HG02571 (cell line): ENCODE measurements around the gene VAV2.
"Not testable (repeated sequence)": the region's sequence is repeated elsewhere in the genome, so short reads cannot be mapped to it uniquely, and the experiment has no call there.

ENCODE experiments used
- ATAC-seq: cut with Tn5 transposase; IDR thresholded peaks from one replicate; pipeline ENCODE4 v1.9.1; 2021; ENCODE audit warnings: mild to moderate bottlenecking, moderate library complexity; ENCODE audit not compliant: unreplicated experiment

The VAV2 gene

GRCh38 chr9:133778336-133779013 is 213.6 kb downstream of the VAV2 start:
- ATAC-seq = no peak

DNA sequence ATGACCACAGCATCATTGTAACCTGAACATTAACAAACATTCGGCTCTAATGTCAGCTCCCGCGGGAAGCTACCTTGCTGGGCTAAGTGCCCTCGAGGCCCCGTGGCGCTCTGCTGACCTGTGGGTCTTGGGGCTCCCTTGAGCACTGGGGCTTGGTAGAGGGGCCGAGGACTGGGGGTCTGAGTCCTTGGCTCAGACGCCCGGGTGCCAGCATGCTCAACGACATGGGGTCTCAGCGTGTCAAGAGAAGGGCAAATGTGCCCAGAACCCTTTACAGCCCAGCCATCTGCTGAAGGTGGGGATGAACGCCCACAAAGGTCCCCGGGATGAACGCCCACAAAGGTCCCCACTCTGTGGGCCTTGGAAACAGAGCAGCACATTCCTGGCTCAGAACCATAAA is 214.3 kb downstream of the VAV2 start:
- ATAC-seq = no peak

- no peak for ATAC-seq
Observed at GRCh38 chr9:133777068-133777791, 214.9 kb downstream of the VAV2 start.

GRCh38 chr9:133775951-133776905 is 215.9 kb downstream of the VAV2 start:
- ATAC-seq = no peak

GRCh38 chr9:133775291-133775690 is 216.8 kb downstream of the VAV2 start:
- no peak for ATAC-seq

DNA sequence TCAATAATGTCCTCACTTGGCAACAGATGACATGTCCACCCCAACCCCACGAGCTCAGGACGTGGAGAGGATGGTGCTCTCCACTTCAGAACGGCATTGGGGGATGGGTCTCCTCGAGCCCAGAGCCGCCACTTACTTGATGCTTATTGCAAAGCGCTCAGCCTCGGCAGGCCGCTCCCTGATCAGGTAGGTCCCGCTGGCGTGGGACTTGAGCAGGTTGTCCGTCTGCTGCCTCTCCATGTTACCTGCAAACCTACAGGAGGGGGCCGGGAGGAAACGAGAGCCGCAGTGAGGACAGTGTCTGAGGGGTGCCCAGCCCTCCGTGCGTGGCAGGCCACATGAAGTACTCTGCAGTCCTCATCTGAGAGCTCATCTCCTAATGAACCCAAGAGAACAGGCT is 217.3 kb downstream of the VAV2 start:
- no peak for ATAC-seq

GRCh38 chr9:133773889-133774655 is 218.1 kb downstream of the VAV2 start:
- ATAC-seq = no peak

- ATAC-seq = no peak
Observed at GRCh38 chr9:133772581-133772980, 219.5 kb downstream of the VAV2 start.

GRCh38 chr9:133771486-133772482 is 220.3 kb downstream of the VAV2 start:
- ATAC-seq = no peak

DNA sequence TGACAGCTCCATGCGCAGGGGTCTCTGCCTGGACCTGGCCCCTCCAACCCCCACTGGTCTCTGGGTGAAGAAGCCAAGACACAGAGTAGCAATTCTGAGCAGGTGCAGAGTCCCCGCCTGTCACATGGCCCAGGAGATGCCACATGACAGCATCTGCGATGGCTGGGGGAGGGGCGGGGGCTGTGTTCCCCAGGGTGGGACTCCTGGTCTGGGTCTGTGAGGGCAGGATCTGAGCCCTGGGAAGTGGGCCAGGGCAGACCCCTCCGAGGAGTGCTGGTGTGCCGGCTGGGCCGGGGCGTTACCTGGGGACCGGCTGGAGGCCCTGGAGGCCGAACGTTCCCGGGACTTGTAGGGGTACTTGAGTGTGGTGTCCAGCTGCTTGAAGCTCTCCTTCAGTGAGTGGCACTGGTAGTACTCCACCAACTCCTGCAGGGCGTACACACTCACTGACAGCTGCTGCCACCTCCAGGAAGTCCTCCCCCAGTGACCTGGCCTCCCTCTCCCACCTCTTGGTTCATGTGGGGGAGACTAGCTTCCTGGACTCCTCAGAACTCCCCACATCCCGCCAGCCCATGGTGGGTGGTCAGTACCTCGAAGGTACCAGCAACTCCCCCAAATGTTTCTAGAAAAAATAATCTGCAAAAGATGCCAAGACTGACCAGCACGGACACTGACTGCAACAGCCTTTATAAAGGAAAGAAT is 221.9 kb downstream of the VAV2 start:
- no peak for ATAC-seq

DNA sequence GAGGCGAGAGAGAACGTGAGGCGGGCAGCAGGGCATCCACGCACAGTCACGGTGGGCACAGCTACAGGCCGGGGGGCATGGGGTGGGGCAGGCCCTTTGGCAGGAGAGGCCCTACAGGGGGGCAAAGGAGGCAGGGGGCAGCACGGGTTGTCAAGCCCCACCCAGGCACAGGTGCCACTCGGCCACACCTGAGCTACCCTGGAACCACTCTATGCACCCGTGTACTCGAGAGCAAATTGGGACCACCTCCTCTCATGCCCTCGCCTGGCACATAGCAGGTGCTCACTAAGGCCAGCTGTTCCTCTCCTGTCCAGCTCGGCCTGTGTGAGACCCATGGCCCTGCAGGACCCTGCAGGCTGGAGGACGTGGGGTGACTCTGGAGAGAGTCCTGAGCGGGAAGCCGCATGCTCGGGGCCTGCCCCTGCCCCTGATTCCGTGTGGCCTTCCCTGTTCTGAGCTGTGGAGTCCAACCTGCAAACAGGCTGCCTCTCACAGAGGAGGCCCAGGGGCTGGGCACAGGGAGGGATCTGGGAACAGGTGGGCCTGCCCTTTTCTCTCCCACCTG is 222.5 kb downstream of the VAV2 start:
- no peak for ATAC-seq

GRCh38 chr9:133768859-133769510 is 223.1 kb downstream of the VAV2 start:
- ATAC-seq = no peak

GRCh38 chr9:133768371-133768858 is 223.7 kb downstream of the VAV2 start:
- ATAC-seq = no peak

GRCh38 chr9:133767625-133768024 is 224.5 kb downstream of the VAV2 start:
- no peak for ATAC-seq

- no peak for ATAC-seq
Observed at GRCh38 chr9:133767008-133767407, 225.1 kb downstream of the VAV2 start.

DNA sequence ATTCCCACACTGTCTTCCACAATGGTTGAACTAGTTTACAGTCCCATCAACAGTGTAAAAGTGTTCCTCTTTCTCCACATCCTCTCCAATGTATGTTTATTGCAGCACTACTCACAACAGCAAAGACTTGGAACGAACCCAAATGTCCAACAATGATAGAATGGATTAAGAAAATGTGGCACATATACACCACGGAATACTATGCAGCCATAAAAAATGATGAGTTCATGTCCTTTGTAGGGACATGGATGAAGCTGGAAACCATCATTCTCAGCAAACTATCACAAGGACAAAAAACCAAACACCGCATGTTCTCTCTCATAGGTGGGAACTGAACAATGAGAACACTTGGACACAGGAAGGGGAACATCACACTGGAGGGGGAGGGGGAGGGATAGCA is 225.9 kb downstream of the VAV2 start:
- ATAC-seq = not testable (repeated sequence)

DNA sequence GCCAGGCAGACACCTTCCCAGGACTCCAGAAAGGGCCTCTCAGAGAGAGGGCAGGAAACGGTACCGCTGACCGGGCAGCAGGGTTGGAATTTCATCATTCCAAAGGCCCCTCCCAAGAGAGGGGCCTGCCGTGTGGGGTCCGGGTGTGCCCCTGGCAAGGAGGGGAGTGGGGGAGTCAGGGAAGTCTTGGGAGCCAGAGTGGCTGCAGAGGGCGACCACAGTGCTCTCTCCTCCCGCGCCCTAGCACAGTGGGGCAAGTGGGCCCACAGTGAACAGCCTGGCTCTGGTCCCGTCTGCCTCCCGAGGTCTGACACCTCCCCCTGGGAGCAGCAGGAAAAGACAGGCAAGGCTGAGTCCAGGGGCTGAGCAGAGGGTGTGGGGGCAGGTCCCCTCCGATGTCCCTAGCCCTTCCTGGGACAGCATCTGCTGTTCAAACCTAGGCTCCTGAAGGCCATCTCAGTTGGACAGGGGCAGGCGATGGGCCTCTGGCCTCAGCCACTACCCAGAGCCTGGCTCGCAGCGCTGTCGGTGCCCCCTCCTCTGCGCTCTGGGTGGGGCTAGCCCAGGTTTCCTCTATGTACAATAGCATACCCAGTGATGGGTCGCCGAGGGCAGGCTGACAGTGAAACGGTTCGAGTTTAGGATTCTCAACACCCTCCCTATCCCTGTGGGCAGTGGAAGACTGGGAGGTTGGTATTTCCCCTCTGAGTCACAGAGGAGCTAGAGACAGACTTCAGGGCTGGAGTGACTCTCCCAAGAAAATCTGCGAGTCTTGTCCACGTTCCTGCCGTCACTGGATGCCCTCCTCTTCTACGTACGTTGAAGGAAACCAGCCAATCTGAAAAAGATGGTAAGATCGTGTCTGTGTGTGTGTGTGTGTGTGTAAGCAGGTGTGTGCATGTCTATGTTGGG is 228.6 kb downstream of the VAV2 start:
- no peak for ATAC-seq
